Lower leg skin (tissue), 4 donors: ENCODE results near the gene RAX. TPM values are rescaled to one million over a fixed set of nuclear protein-coding genes. Genes with fewer than 3 reads are reported as not detected.

Experiments used
- DNase-seq, 2 donors: peaks; one replicate each; pipeline ENCODE4 v3.0.0-alpha.2; 2019; ENCODE audit warnings: low spot score in 2 of 2
- H3K4me3 ChIP-seq: fragments of 200-600 bp; sonication (generic); 2 replicates; pipeline ENCODE4 v1.5.1; 2017; ENCODE audit warnings: mild to moderate bottlenecking, low read depth; ENCODE audit not compliant: poor library complexity, severe bottlenecking
- POLR2A ChIP-seq, 2 donors: fragments of 450-650 bp; IDR thresholded peaks; one replicate each; pipeline ENCODE4 v1.6.1; 2016 to 2017; ENCODE audit warnings: antibody characterized with exemption in 2 of 2, mild to moderate bottlenecking in 1 of 2, moderate library complexity in 1 of 2
- WGBS, 2 donors: methylation state at CpG; one replicate each; pipeline ENCODE4 v1.1.5; 2018; 5-methylcytosine and 5-hydroxymethylcytosine counted together
- intact Hi-C: fragments of 100-400 bp; cut with DNase I; formaldehyde crosslinking; loops from one replicate; pipeline ENCODE4 v1.15.0; 2023; ENCODE audit warnings: low total_unique reads
- total RNA-seq, 4 donors: library from RNA; depleted of rRNA; stranded (reverse); fragments of >200 nt; gene quantifications; one replicate each; pipeline ENCODE4 v1.1.0, GENCODE V29; 2016
- TF ChIP-seq, protein P1 (sequence below), 3 donors: fragments of 450-650 bp; IDR thresholded peaks; one replicate each; pipeline ENCODE4 v1.5.1; 2016; ENCODE audit warnings: antibody characterized with exemption in 3 of 3, mild to moderate bottlenecking in 3 of 3, moderate library complexity in 2 of 3

The RAX gene
- total RNA-seq, 4 donors from 2014 or later, result 0.07 to 0.38 TPM; not detected in 2

DNA sequence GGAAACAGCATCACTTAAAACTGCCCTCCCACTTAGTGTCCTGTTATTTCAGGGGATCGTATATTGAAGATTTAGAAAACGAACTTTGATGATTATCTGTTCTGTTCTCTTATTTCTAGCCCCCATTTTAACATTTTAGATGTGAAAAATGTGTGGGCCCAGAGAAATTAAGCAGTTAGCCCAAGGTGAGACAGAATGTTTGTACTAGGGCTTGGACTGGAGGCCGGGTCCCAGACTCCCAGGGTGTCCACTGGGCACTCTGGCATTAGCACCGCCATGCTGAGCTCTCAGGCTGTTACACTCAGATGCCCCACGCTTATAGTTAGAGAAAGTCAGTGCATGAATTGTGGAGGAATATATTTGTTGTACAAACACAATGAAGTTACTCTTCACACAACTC lies 5.5 kb upstream of the RAX start:
- no peak overlapping the region for H3K4me3 ChIP-seq
- TF ChIP-seq, protein P1, sequence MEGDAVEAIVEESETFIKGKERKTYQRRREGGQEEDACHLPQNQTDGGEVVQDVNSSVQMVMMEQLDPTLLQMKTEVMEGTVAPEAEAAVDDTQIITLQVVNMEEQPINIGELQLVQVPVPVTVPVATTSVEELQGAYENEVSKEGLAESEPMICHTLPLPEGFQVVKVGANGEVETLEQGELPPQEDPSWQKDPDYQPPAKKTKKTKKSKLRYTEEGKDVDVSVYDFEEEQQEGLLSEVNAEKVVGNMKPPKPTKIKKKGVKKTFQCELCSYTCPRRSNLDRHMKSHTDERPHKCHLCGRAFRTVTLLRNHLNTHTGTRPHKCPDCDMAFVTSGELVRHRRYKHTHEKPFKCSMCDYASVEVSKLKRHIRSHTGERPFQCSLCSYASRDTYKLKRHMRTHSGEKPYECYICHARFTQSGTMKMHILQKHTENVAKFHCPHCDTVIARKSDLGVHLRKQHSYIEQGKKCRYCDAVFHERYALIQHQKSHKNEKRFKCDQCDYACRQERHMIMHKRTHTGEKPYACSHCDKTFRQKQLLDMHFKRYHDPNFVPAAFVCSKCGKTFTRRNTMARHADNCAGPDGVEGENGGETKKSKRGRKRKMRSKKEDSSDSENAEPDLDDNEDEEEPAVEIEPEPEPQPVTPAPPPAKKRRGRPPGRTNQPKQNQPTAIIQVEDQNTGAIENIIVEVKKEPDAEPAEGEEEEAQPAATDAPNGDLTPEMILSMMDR (IDR thresholded peaks at IDR 0.05), result no peak
- TF ChIP-seq POLR2A (IDR thresholded peaks at IDR 0.05), result no peak
- no peak for DNase-seq
- 63 to 74% methylated on average over 5 of the region's 5 CpGs for WGBS, 2 donors
- intact Hi-C loops, result no loop called here

DNA sequence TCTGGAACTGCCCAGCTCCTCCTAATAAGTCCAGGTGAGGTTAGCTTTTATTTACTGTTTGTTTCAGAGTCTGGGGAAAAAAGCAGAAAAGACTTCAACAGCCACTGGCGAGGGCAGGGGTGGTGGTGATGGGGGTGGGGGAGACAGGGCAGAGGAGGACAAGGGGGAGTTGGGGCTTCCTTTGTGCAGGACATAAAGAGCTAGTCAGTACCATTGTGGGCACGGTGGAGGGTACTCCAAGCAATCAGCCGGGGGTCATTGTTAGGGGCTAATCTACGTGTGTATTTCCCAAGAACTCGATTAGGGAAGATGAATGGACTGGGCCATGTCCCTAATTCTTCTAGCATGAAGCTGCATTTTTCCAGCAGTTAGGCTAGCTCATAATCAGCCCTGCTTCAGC lies 2.8 kb upstream of the RAX start:
- WGBS, 2 donors, result 47 to 52% methylated on average over 5 of the region's 5 CpGs
- no peak for TF ChIP-seq POLR2A (IDR thresholded peaks at IDR 0.05)
- TF ChIP-seq, protein P1 (IDR thresholded peaks at IDR 0.05), result no peak

DNA sequence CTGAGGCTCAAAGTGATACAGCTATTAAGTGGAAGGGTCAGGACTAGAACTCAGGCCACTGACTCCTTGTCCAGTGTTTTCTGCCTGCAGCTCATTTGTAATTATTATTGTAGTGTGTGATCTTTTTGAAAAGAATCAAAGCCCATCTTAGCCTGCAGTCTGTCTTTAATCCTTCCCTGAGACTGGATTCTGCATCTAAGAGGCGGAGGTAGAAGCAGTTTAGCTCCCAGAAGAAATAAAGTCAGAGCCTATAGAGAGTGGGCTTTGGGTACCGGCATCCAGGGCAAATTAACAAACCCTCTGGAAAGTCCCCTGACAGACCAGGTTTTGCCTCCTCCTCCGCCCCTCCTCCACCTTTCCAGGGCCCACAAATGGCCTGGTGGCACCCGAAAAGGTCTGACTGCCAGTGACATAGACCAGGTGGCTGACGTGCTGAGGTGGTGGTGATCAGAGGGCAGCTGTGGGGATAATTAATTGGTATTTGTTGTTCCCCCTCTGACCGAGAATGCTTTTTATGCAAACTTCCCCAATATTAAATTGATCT lies 2.2 kb upstream of the RAX start:
- intact Hi-C loops, result no loop called here
- no peak for DNase-seq
- 42 to 58% methylated on average over 6 of the region's 6 CpGs for WGBS, 2 donors
- H3K4me3 ChIP-seq, result no peak overlapping the region
- TF ChIP-seq, protein P1 (IDR thresholded peaks at IDR 0.05), result no peak
- TF ChIP-seq POLR2A (IDR thresholded peaks at IDR 0.05), result no peak

More for the DNA sequence above, 2.8 kb upstream of the RAX start:
- H3K4me3 ChIP-seq, result no peak overlapping the region
- DNase-seq, result no peak
- intact Hi-C loops, result no loop called here

DNA sequence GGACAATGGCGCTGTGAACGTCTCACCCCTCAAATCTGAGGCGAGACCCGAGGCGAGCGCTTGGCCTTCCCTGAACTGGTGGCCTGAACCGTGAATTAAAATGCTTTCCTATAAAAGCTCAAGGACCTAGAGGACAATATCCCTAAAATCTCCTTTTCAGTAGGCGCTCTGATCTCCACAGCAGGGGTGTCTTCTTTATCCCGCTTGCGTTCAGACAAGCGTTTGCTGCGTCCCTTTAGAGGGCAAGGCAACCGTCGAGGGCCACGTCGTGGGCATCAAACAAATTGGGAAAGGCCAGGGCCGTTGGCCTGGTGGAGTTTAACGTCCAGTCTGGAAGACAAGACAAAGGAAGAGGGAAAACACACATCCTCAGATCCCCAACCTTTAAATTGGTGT lies 1.3 kb upstream of the RAX start:
- intact Hi-C loops, result no loop called here
- WGBS, 2 donors, result 40 to 52% methylated on average over 18 of the region's 18 CpGs
- no peak overlapping the region for H3K4me3 ChIP-seq
- TF ChIP-seq, protein P1 (IDR thresholded peaks at IDR 0.05), result no peak
- no peak for TF ChIP-seq POLR2A (IDR thresholded peaks at IDR 0.05)
- DNase-seq, result no peak

DNA sequence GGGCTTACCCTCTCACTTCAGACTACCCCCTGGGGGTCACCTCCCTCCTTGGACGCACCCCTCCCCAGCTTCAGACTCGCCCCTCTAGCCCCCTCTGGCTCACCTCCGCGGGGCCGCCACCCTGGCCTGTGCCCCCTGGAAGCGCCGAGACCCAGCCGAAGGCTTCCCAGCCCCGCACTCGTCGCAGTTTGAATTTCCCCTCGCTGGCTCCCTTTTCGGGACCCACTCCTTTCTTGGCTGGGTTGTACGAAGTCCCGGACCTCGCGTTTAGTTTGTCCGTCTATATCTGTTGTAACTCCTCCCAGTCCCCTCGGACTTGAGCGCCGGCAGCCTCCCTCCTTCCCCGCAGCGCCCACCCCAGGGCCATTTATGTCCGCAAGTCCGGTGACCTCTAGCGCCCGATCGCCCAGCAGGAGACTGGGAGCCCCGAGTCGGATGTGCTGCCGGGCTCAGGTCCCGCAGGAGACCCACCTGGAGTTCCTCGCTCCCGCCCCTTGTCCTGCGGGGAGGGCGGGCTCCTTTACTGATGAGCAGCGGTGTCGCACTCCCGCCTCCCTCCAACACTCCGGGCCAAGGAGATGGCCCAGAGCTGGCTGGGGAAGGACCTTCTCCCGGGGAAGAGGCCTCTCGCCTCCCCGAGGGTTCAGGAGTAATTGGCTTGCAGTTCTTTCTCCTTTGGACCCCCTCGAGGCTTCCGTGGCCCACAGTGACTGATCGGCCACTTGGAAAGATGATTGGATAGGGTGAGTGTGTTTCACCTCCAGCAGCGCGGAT lies 692 bp upstream of the RAX start:
- no peak overlapping the region for H3K4me3 ChIP-seq
- no peak for DNase-seq
- intact Hi-C loops, result no loop called here
- TF ChIP-seq POLR2A (IDR thresholded peaks at IDR 0.05), result no peak
- TF ChIP-seq, protein P1 (IDR thresholded peaks at IDR 0.05), result no peak
- WGBS, 2 donors, result 11 to 20% methylated on average over 43 to 48 of the region's 48 CpGs
